GM03348 (cell line): ENCODE results near the gene CCN5.
"Not testable (repeated sequence)": the region's sequence is repeated elsewhere in the genome, so short reads cannot be mapped to it uniquely, and the experiment has no call there.

Experiments
- DNase-seq: peaks from one replicate; pipeline ENCODE4 v3.0.0; 2012; ENCODE audit warnings: low spot score

Gene CCN5

GRCh38 chr20:44714701-44715498 lies at the start of gene CCN5:
TSS of gene CCN5 (plus strand) at chr20:44715369. CDS start at chr20:44715391, 22 bp downstream.
- DNase-seq = peak; percentile 90

GRCh38 chr20:44666066-44666465 lies 49.1 kb upstream of the CCN5 start:
- no peak for DNase-seq

- DNase-seq = peak; percentile 58
Measured at GRCh38 chr20:44670851-44671250, 44.3 kb upstream of the CCN5 start.

- DNase-seq = not testable (repeated sequence)
Measured at GRCh38 chr20:44671541-44671940, 43.6 kb upstream of the CCN5 start.

GRCh38 chr20:44672318-44672902 lies 42.8 kb upstream of the CCN5 start:
- not testable (repeated sequence) for DNase-seq

- no peak for DNase-seq
Measured at GRCh38 chr20:44678242-44678641, 36.9 kb upstream of the CCN5 start.

GRCh38 chr20:44678990-44679611 lies 36.1 kb upstream of the CCN5 start:
- DNase-seq = no peak

- DNase-seq = no peak
Measured at GRCh38 chr20:44681796-44682566, 33.2 kb upstream of the CCN5 start.

GRCh38 chr20:44683263-44684046 lies 31.7 kb upstream of the CCN5 start:
- DNase-seq = peak; percentile 74

GRCh38 chr20:44684047-44684967 lies 30.9 kb upstream of the CCN5 start:
- no peak for DNase-seq

GRCh38 chr20:44686934-44687333 lies 28.2 kb upstream of the CCN5 start:
- DNase-seq = no peak

GRCh38 chr20:44688053-44688625 lies 27.0 kb upstream of the CCN5 start:
- no peak for DNase-seq

- no peak for DNase-seq
Measured at GRCh38 chr20:44689809-44690208, 25.4 kb upstream of the CCN5 start.

GRCh38 chr20:44690781-44691423 lies 24.3 kb upstream of the CCN5 start:
- DNase-seq = peak; percentile 49

- DNase-seq = peak; percentile 82
Measured at GRCh38 chr20:44691424-44692423, 23.4 kb upstream of the CCN5 start.

GRCh38 chr20:44692932-44693480 lies 22.2 kb upstream of the CCN5 start:
- DNase-seq = peak; percentile 92

- no peak for DNase-seq
Measured at GRCh38 chr20:44693627-44694026, 21.5 kb upstream of the CCN5 start.

GRCh38 chr20:44694159-44694558 lies 21.0 kb upstream of the CCN5 start:
- no peak for DNase-seq
